Measurements from ENCODE around the gene C1QC.

DNA sequence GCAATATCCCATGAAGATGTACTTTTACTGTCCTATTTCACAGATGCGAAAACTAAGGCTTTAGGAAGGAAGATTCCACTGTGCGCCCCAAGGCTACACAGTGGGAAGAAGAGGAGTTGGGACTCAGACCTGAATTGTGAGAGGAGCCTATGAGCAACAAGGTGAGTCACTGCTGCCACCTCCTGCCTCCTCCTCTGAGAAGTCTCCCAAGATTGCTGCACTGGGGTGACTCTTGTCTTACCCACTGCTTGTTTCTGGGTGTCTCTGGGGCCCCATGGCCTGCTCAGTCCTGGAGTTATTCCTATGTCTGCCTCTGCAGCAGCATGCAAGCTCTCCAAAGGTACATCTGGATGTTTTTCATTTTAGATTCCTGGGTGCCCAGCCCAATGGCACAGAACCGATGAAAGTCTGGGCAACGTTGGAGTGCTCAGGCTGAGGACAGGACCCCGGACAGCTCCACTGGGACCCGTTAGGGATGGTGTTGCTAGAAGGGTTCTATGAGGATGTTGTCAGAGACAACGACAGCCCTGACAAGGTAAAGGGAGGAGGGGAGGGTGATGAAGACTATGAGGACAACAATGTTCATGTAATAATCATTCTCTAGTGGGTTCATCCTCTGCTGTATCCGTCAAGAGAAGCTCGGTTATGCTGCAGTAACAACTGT, 18.0 kb upstream of the C1QC start:
- TF ChIP-seq, protein P1, sequence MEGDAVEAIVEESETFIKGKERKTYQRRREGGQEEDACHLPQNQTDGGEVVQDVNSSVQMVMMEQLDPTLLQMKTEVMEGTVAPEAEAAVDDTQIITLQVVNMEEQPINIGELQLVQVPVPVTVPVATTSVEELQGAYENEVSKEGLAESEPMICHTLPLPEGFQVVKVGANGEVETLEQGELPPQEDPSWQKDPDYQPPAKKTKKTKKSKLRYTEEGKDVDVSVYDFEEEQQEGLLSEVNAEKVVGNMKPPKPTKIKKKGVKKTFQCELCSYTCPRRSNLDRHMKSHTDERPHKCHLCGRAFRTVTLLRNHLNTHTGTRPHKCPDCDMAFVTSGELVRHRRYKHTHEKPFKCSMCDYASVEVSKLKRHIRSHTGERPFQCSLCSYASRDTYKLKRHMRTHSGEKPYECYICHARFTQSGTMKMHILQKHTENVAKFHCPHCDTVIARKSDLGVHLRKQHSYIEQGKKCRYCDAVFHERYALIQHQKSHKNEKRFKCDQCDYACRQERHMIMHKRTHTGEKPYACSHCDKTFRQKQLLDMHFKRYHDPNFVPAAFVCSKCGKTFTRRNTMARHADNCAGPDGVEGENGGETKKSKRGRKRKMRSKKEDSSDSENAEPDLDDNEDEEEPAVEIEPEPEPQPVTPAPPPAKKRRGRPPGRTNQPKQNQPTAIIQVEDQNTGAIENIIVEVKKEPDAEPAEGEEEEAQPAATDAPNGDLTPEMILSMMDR (conservative IDR thresholded peaks at IDR 0.05; ENCODE audit: low read depth in 2 of 2) = peak in 1 of 2 experiments; percentile 30; a peak in 2 of 4 replicates
- TF ChIP-seq EZH2 (IDR thresholded peaks at IDR 0.05; ENCODE audit: low read depth, unreplicated experiment) (no peak), EZH2phosphoT487 (IDR thresholded peaks at IDR 0.05; ENCODE audit: unreplicated experiment) (no peak), STAT1 (IDR thresholded peaks at IDR 0.05; ENCODE audit: unreplicated experiment) (no peak), POLR2AphosphoS5 (IDR thresholded peaks at IDR 0.05; ENCODE audit: low read depth) (no peak), ZNF114 (CRISPR knock-in tag; IDR thresholded peaks at IDR 0.05) (no peak)
- TF ChIP-seq, protein P2, sequence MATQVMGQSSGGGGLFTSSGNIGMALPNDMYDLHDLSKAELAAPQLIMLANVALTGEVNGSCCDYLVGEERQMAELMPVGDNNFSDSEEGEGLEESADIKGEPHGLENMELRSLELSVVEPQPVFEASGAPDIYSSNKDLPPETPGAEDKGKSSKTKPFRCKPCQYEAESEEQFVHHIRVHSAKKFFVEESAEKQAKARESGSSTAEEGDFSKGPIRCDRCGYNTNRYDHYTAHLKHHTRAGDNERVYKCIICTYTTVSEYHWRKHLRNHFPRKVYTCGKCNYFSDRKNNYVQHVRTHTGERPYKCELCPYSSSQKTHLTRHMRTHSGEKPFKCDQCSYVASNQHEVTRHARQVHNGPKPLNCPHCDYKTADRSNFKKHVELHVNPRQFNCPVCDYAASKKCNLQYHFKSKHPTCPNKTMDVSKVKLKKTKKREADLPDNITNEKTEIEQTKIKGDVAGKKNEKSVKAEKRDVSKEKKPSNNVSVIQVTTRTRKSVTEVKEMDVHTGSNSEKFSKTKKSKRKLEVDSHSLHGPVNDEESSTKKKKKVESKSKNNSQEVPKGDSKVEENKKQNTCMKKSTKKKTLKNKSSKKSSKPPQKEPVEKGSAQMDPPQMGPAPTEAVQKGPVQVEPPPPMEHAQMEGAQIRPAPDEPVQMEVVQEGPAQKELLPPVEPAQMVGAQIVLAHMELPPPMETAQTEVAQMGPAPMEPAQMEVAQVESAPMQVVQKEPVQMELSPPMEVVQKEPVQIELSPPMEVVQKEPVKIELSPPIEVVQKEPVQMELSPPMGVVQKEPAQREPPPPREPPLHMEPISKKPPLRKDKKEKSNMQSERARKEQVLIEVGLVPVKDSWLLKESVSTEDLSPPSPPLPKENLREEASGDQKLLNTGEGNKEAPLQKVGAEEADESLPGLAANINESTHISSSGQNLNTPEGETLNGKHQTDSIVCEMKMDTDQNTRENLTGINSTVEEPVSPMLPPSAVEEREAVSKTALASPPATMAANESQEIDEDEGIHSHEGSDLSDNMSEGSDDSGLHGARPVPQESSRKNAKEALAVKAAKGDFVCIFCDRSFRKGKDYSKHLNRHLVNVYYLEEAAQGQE (IDR thresholded peaks at IDR 0.05; ENCODE audit: unreplicated experiment) = peak; percentile 85
